NCI-H2227 (cell line): ENCODE data around the gene METTL27.
"Not testable (repeated sequence)": the region's sequence is repeated elsewhere in the genome, so short reads cannot be mapped to it uniquely, and the experiment has no call there.

Experiments used
- DNase-seq: peaks from one replicate; lab custom pipeline; 2025; ENCODE audit not compliant: unreplicated experiment; lab: John Stamatoyannopoulos, UW

Gene METTL27

DNA sequence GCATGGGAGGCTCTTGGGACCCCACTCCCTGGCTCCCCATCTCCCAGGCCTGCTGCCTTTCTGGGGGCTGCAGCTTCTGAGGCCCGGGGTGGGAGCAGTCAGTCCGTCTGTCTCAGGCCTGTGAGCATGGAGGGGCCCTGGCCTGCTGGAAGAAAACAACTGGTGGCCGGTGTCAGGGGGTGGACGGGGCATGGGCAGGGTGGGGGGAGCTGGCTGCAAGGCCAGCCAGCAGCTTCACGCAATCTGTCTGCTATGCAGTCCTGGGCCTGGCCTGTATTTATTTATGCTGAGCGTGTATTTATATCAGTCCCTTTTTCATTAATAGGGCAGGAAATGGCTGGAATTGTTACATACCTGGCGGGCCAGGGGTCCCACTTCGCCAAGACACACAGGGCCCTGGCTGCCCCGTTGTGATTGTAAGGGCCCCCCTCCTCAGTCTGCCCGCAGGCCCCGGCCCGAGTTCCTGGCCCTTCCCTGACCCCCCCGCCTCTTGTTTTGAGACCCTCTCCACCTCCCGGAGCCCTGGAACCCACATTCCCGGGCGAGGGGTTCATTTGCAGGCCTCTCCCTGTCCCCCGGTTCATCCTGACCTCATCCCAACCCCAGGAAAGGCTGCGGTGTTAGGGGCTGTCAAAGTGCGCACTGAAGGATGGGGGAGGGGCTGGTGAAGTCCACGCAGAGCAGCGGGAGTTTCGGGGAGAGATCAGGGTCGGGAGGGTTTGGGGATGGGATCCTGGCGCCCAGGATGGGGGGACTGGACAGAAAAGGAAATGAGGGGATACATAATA, 26.9 kb upstream of the METTL27 start:
- no peak for DNase-seq

DNA sequence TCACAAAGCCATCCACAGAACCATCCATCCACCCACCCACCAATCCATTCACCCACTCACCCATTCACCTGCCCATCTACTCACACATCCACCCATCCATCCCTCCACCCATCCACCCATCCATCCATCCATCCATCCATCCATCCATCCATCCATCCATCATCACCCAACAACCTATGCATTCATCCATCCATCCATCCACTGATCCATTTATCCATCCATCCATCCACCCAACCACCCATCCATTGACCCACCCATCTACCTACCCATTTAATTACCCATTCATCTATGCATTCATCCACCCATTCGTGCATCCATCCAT, 24.1 kb upstream of the METTL27 start:
- no peak for DNase-seq

DNA sequence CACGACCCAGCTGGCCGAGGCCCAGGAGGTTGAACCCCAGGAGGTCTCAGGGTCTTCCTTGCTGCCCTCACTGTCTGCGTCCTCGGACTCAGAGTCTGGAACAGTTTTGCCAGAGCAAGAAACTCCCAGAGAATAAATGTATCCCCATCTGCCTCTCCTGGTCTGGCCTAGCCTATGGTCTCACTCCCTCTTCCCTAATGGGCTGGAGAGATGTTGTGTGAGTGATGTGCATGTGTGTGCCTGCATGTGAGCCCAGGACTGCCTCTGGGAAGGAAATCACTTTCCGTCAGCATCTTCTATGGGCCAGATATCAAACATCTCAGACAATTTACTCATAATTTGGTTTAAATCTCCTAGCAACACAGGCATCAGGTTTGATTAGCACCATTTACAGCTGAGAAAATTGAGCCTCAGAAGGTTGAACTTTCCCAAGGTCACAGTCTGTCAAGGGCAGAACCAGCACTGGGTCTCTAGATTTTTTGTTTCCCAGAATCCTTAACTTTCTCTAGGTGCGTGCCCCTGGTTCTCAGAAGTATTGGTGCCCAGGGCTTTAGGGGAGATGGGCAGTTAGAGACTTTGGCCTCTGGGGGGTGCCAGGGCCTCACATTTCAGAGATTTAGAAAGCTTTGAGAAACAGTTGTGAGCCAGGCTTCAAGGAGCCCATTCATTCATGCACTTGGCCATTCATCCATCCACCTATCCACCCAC, 23.6 kb upstream of the METTL27 start:
- DNase-seq: peak; percentile 60

DNA sequence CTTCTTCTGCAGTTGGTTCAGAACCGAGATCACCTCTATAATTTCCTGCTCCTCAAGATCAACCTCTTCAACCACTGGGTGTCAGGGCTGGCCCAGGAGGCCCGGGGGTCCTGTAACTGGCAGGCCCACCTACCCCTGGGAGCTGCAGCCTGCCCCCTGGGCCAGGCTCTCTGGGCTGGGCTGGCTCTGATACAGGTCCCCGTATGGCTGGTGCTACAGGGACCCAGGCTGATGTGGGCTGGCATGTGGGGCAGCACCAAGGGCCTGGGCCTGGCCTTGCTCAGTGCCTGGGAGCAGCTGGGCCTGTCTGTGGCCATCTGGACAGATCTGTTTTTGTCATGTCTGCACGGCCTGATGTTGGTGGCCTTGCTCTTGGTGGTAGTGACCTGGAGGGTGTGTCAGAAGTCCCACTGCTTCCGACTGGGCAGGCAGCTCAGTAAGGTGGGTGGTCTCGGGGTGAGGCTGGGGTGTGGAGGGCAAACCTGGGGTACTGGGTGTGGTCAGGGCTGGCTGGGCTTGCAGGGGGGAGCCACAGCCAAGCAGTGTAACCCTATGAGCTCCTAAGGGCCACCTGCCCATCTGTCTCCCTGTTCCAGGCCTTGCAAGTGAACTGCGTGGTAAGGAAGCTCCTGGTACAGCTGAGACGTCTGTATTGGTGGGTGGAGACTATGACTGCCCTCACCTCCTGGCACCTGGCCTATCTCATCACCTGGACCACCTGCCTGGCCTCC, 22.8 kb upstream of the METTL27 start:
- DNase-seq: no peak

DNA sequence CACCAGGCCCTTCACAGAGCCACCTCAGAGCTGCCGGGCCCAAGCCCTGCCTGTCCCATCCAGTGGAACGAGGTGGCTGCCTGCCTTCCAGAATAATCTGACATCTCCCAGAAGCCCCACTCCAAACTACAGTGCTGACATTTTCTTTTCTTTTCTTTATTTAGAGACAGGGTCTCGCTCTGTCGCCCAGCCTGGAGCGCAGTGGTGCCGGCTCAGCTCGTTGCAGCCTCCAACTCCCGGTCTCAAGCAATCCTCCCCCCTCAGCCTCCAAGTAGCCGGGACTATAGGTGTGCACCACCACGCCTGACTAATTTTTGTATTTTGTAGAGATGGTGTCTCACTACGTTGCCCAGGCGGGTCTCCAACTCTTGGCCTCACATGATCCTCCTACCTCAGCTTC, 19.0 kb upstream of the METTL27 start:
- no peak for DNase-seq

DNA sequence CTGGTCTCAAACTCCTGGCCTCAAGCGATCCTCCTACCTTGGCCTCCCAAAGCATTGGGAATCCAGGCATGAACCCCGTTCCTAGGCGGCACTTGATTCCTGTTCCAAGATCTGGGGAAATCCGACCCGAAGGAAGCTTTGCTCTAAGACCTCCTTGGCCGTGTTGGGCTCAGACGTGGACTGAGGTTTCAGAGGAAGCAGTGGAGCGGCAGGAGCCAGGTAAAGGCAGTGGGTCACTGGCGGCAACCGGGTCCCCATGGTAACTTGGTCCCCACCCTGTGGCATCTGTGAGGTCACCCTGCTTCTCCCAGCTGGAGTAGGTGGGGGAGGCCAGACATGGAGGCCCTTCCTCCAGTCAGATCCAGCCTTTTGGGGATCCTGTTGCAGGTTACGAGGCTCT, 18.5 kb upstream of the METTL27 start, which contains the start of gene TMEM270:
TSS of gene TMEM270 (plus strand) at position 301 of the 400 bp plus-strand sequence. CDS start at position 337, 36 bp downstream.
- no peak for DNase-seq

DNA sequence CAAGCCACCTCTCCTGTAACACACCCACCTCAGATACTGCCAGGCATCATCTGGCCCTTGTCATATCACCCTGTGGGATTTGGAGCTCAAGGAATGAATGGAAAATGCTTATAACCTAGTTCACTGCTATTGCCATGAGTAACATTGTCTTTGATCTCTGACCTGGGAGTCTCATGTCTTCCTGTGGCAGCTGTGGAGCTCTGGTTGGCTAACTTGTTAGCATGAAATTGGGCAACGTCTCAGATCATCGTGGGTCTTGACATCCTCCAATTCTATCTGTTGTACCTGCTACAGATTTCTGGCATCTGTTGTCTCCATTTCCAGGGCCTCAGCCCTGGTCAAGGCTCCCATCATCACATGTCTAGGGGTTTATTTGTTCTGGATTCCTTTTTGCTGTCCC, 16.5 kb upstream of the METTL27 start:
- DNase-seq: no peak

DNA sequence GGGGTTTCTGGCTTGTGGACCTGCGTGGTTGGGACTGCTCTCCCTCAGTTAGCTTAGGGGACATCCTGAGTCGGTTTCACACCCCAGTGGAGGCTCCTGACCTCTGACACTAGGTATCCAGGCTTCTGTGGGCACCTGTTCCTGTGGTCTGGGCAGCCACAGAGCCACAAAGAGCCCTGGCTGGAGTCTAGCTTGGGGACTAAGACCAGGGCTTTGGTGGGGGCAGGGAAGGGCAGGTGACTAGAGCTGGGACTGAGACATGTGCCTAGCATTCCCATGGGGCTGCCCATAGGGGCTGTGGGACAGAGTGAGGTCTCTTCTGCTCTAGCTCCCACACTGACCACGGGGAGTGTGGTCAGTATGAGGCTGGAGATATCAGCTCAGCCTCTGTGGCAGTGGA, 14.6 kb upstream of the METTL27 start:
- DNase-seq: no peak

DNA sequence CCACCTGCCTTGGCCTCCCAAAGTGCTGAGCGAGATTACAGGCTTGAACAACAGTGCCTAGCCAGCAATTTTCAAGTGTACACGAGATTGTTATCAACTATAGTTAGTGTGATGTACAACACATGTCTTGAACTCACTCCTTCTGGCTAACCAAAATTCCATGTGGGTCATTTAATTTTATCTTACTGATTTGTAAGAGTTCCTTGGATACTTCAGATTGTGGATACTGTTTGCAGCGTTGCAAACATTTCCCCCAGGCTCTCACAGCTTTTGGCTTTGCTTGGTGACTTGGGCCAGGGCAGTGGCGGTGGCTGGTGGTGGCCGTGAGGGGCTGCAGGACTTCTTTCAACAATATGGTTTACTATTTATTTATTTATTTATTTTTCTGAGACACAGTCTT, 10.2 kb upstream of the METTL27 start:
- DNase-seq: no peak

DNA sequence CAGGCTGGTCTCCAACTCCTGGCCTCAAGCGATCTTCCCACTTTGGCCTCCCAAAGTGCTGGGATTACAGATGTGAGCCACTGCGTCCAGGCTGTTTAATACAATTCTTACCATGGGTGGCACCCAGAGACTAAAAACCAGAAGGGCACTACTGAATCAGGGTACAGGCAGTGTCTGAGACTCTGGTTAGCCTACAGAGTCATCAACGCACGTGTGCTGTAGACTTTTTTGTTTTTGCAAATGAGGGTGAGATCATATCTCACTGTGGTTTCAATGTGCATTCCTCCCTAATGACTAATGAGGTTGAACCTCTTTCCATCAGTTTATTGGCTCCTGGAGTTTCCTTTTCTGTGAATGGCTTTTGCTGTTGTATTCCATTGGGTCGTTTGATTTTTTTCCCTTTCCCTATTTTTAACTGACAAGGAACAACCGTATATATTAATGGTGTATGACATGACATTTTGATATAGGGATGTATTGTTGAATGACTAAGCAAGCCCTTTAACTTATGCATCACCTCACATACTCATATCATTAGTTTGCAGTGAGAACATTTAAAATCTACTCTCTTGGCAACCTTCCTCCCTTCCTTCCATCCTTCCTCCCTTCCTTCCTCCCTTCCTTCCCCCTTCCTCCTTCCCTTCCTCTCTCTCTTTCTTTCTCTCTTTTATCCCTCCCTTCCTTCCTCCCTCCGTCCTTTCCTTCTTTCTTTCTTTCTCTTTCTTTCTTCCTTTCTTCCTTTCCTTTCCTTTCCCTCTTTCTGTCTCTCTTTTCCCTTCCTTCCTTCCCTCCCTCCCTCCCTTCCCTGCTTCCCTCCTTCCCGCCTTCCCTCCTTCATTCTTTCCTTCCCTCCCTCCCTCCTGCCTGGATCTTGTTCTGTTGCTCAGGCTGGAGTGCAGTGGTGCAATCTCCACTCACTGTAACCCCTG, 9.4 kb upstream of the METTL27 start:
- no peak for DNase-seq

DNA sequence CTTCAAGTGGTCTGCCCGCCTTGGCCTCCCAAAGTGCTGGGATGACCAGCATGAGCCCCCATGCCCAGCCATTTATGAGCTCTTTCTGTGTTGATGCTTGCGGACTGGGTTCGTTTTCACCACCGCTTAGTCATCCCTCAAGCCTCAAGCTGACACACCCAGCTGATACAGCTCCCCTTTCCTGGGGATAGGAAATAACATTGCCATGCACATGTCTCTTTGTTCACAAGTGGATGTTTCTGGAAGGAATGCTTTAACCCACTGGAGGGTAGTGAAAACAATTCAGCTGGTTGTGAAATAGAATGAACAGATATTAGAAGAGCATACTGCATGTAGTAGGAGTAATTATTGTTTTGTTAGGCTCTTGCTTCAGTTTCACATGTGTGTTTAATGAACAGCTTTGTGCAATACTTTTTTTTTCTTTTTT, 8.5 kb upstream of the METTL27 start:
- DNase-seq: no peak

DNA sequence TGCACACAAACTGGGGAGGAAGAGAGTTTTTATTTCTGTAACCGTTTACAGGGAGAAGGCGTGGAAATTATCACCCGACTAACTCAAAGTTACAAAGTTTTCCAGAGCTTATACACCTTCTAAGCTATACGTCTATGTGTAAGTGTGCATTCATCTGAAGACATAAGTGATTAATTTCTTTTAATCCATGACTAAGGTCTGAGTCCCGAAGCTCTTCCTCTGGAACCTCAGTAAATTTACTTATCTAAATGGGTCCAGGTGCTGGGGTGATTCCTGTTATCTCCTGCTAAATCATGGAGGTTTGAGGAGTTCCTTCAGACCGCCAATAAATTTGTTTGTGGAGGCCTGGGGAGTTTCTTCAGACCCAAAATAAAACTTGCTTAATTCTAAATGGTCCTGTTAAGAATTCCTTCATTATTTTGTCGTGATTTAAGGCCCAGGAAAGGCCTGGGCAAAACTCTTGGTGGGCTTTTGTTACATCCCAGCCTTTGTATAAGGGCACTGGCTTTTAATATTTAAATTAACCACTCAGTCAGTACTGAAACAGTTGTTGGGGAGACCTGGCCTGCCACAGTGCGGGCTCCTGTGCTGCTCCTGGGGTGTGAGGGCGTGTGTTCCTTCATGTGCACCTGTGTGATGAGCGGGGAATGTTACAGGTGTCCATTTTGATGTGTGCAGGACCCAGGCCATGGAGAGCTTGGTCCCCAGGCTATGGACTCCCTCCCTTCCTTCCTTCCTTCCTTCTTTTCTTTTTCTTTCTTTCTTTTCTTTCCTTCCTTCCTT, 5.8 kb upstream of the METTL27 start:
- DNase-seq: no peak

DNA sequence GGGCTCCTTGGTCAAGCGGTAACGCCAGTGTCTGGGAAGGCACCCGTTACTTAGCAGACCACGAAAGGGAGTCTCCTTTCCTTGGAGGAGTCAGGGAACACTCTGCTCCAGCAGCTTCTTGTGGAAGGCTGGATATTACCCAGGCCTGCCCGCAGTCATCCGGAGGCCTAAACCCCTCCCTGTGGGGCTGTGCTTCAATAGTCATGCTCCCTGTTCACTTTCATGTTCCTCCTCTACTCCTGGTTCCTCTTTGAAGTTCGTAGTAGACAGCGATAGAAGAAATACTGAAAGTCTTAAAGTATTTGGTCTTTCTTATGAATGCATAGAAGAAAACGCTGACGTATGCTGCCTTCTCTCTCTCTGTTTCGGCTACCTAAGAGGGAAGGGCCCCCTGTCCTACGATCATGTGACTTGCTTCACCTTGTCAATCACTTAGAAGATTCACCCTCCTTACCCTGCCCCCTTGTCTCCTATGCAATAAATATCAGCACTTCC, 3.4 kb upstream of the METTL27 start:
- not testable (repeated sequence) for DNase-seq

DNA sequence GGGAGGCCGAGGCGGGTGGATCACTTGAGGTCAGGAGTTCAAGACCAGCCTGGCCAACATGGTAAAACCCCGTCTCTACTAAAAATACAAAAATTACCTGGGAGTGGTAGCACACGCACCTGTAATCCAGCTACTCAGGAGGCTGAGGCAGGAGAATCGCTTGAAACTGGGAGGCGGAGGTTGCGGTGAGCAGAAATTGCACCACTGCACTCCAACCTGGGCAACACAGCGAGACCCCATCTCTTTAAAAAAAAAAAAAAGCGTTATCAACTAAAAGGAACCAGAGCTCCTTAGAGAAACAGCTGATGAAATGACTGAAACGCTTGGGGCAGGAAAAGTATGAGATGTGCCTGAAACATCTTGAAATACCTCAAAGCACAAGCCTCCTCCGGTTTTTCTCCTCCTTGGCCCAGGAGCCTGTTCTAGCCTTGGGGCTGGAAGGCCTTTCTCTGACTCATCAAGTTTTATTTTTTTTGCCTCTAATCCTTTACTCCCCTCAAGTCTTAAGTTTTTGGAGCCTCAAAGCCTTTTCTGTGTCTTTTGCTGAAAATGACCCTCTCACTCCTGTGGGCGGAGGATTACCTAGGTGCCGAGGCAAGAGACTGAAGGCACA, 2.6 kb upstream of the METTL27 start:
- DNase-seq: no peak

DNA sequence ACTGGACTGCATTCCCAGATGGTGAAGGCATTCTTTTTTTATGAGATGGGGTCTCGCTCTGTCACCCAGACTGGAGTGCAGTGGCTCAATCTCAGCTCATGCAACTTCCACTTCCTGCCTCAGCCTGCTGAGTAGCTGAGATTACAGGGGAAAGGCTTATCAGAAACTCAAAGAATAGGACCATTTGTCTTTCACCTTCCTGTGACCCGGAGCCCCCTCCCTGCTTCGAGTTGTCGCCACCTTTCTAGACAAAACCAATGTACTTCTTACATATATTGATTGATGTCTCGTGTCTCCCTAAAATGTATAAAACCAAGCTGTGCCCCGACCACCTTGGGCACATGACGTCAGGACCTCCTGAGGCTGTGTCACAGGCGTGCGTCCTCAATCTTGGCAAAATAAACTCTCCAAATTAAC, 1.8 kb upstream of the METTL27 start:
- no peak for DNase-seq

DNA sequence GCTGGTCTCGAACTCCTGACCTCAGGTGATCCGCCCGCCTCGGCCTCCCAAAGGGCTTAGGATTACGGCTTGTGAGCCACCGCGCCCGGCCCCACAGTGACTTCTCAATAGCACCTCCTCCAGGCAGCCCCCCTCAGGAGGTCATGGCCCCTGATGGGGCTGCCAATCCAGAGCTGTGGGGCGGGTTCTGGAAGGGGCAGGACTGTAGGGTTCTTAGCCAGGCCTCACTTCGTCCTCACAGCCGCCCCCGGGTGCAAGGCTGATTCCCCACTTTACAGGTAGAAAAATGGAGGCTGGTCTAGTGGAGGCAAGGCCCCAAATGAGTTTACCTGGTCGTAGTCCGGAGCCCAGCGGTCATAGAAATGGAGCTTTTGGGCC, 638 bp downstream of the METTL27 start:
- DNase-seq: no peak

DNA sequence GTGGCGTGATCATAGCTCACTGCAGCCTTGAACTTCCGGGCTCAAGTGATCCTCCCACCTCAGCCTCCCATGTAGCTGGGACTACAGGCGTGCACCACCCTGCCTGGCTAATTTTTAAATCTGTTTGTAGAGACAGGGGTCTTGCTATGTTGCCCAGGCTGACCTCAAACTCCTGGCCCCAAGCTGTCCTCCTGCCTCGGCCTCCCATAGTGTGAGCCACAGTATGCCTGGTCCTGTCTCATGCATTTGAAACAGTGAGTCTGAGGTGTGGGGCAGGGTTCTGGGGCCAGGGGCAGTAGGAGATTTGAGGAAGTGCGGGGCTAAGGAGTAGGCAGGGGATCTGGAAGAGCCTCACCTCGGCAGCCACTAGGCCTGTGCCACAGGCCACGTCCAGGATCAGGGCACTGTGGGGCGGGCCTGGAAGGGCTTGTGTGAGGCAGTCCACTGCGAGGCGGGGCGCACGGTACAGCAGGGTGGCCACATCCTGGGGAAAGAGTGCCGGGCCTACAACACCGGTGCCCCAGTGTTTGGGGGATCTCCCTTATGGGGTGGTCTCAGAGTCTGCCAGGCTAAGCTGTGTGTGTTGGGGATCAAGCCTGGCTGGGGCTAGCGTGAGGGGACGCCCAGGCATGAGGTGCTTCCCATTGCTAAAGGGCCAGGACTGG, 1.5 kb downstream of the METTL27 start:
- DNase-seq: no peak

DNA sequence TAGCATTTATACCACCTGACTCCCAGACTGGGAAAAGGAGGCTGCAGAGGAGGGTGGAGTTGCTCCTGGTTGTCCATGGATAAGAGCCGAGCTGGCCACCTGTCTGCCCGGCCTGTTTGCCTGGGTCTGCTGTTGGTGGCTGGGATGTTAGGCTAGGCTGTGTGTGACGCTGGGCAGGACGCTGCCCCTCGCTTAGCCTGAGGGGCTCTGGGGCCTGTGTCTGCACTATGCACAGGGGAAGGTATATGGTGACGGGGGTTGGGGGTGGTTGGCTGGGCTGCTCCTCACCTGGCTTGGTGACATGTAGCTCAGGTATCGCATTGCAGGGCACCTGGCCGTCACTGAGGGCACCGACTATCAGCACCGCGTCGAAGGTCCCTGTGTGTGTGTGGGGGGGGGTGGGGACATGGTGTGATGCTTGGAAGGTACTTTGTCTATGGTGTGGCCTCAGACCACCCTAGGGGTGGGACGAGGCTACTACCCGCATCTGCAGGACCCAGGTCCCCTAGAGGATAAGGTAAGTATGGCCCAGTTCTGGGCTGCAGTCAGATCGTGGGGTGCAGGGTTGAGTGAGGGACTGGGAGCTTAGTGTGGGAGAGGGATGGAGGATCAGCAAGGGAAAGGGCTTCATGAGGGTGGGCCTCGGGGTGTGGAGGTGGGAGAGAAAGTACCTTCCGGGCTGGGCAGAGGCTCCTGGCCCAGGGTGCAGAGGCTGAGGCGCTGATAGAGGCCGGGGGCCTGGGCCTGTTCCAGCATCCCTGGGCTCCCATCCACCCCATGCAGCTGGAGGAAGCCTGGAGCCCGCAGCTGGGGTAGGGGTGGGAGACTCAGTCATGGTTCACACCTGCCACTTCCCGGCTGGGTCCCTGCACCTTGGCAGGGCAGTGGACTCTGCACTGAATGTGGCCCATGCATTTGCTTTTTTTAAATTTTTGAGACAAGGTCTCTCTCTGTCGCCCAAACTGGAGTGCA, 2.3 kb downstream of the METTL27 start:
- DNase-seq: no peak
